DOHH2 (cell line): Measurements from ENCODE around the gene IMMP2L.

Source experiments
- H3F3A ChIP-seq: fragments of 200-600 bp; sonication (generic), shearing (Covaris generic); 2 replicates; pipeline ENCODE4 v1.6.0; 2016; ENCODE audit warnings: antibody characterized with exemption, mild to moderate bottlenecking; ENCODE audit not compliant: control insufficient read depth, insufficient read depth
- H3K27ac ChIP-seq: fragments of 200-600 bp; sonication (generic); 2 replicates; pipeline ENCODE4 v1.5.1; 2014; ENCODE audit warnings: low read depth, mild to moderate bottlenecking, low read length, moderate library complexity
- H3K27me3 ChIP-seq: fragments of 200-600 bp; sonication (generic); 2 replicates; pipeline ENCODE4 v1.6.1; 2014; ENCODE audit warnings: mild to moderate bottlenecking, low read length, mixed read lengths; ENCODE audit not compliant: control insufficient read depth
- H3K36me3 ChIP-seq: fragments of 200-600 bp; sonication (generic); 2 replicates; pipeline ENCODE4 v1.6.1; 2014; ENCODE audit warnings: mild to moderate bottlenecking, low read length, moderate library complexity, mixed read lengths; ENCODE audit not compliant: control insufficient read depth
- H3K4me1 ChIP-seq: fragments of 200-600 bp; sonication (generic); 2 replicates; pipeline ENCODE4 v1.6.1; 2014; ENCODE audit warnings: mild to moderate bottlenecking, low read length, mixed read lengths; ENCODE audit not compliant: control insufficient read depth
- H3K4me2 ChIP-seq: fragments of 200-600 bp; sonication (generic); 2 replicates; pipeline ENCODE4 v1.6.0; 2014; ENCODE audit warnings: mild to moderate bottlenecking, low read length, moderate library complexity
- H3K4me3 ChIP-seq: fragments of 200-600 bp; sonication (generic); 2 replicates; pipeline ENCODE4 v1.5.1; 2014; ENCODE audit warnings: mild to moderate bottlenecking, low read length, mixed read lengths
- H3K79me2 ChIP-seq: fragments of 200-600 bp; sonication (generic); 2 replicates; pipeline ENCODE4 v1.6.1; 2014; ENCODE audit warnings: mild to moderate bottlenecking, low read length, mixed read lengths; ENCODE audit not compliant: control insufficient read depth
- H3K9me2 ChIP-seq: fragments of 200-600 bp; sonication (generic); replicated peaks from 2 replicates; pipeline ENCODE4 v1.6.1; 2014; ENCODE audit warnings: mild to moderate bottlenecking, low read length, mixed read lengths; ENCODE audit not compliant: control insufficient read depth
- H3K9me3 ChIP-seq: fragments of 200-600 bp; sonication (generic); 2 replicates; pipeline ENCODE4 v1.6.1; 2014; ENCODE audit warnings: antibody characterized with exemption, low read length, mixed read lengths; ENCODE audit not compliant: control insufficient read depth, insufficient read depth
- H4K20me1 ChIP-seq: fragments of 200-600 bp; sonication (generic); 2 replicates; pipeline ENCODE4 v1.6.0; 2014; ENCODE audit warnings: low read depth, mild to moderate bottlenecking, antibody characterized with exemption, low read length, moderate library complexity; ENCODE audit not compliant: control insufficient read depth, insufficient read depth
- CTCF ChIP-seq: fragments of 200-600 bp; sonication (generic); IDR thresholded peaks from one replicate; pipeline ENCODE4 v1.5.1; 2014; ENCODE audit warnings: antibody characterized with exemption, mild to moderate bottlenecking, low read depth, low read length; ENCODE audit not compliant: poor library complexity, severe bottlenecking
- EZH2phosphoT487 ChIP-seq: fragments of 200-600 bp; sonication (generic); IDR thresholded peaks from 2 replicates; pipeline ENCODE4 v1.6.1; 2017; ENCODE audit warnings: borderline replicate concordance, mild to moderate bottlenecking, antibody characterized with exemption, low read length, moderate library complexity, mixed read lengths

Gene IMMP2L

GRCh38 chr7:110870926-110871325, 691.4 kb downstream of the IMMP2L start:
- Histone ChIP-seq H3K27me3 (no peaks in the 10 kb centered on the region), H3F3A (no peaks in the 10 kb centered on the region), H3K79me2 (no peaks in the 10 kb centered on the region), H3K4me3 (no peak overlapping the region), H4K20me1 (no peaks in the 10 kb centered on the region), H3K4me2 (no peak overlapping the region), H3K9me3 (no peaks in the 10 kb centered on the region), H3K4me1 (no peaks in the 10 kb centered on the region), H3K27ac (no peak overlapping the region), H3K9me2 (no peaks in the 10 kb centered on the region), H3K36me3 (no peaks in the 10 kb centered on the region)
- TF ChIP-seq EZH2phosphoT487 (no peak), CTCF (no peak)

GRCh38 chr7:110868458-110868857, 693.8 kb downstream of the IMMP2L start:
- no peak for TF ChIP-seq CTCF
- no peak for TF ChIP-seq EZH2phosphoT487
- H4K20me1 ChIP-seq = no peaks in the 10 kb centered on the region
- H3K9me2 ChIP-seq = no peaks in the 10 kb centered on the region
- H3K9me3 ChIP-seq = no peaks in the 10 kb centered on the region
- no peaks in the 10 kb centered on the region for H3K79me2 ChIP-seq
- no peak overlapping the region for H3K4me3 ChIP-seq
- H3F3A ChIP-seq = no peaks in the 10 kb centered on the region
- H3K36me3 ChIP-seq = no peaks in the 10 kb centered on the region
- H3K27ac ChIP-seq = no peak overlapping the region
- no peaks in the 10 kb centered on the region for H3K4me1 ChIP-seq
- no peak overlapping the region for H3K4me2 ChIP-seq
- no peaks in the 10 kb centered on the region for H3K27me3 ChIP-seq

- Histone ChIP-seq H3K36me3 (no peaks in the 10 kb centered on the region), H3K4me3 (no peak overlapping the region), H3K27ac (no peak overlapping the region), H3K9me3 (no peaks in the 10 kb centered on the region), H3K79me2 (no peaks in the 10 kb centered on the region), H3K9me2 (no peaks in the 10 kb centered on the region), H3K4me2 (no peak overlapping the region), H3K4me1 (no peaks in the 10 kb centered on the region), H3K27me3 (no peaks in the 10 kb centered on the region), H3F3A (no peaks in the 10 kb centered on the region), H4K20me1 (no peaks in the 10 kb centered on the region)
- TF ChIP-seq EZH2phosphoT487 (no peak), CTCF (no peak)
Measured at GRCh38 chr7:110867771-110868170, 694.5 kb downstream of the IMMP2L start.

- no peaks in the 10 kb centered on the region for H3K9me3 ChIP-seq
- no peaks in the 10 kb centered on the region for H4K20me1 ChIP-seq
- no peaks in the 10 kb centered on the region for H3K36me3 ChIP-seq
- H3K27ac ChIP-seq = no peak overlapping the region
- H3K9me2 ChIP-seq = no peaks in the 10 kb centered on the region
- TF ChIP-seq CTCF = no peak
- H3F3A ChIP-seq = no peaks in the 10 kb centered on the region
- H3K79me2 ChIP-seq = no peaks in the 10 kb centered on the region
- no peak overlapping the region for H3K4me3 ChIP-seq
- no peaks in the 10 kb centered on the region for H3K27me3 ChIP-seq
- H3K4me1 ChIP-seq = no peaks in the 10 kb centered on the region
- H3K4me2 ChIP-seq = no peak overlapping the region
Measured at GRCh38 chr7:110863258-110863657, 699.0 kb downstream of the IMMP2L start.
